GM12878 (cell line): Measurements from ENCODE around the gene CLC.

Experiments used
- CTCF ChIP-seq, 3 experiments: IDR thresholded peaks in 2 of 3; conservative IDR thresholded peaks in 1 of 3; 2 replicates each; pipeline ENCODE4 v1.5.1; 2011; ENCODE audit warnings: low read depth in 3 of 3, low read length in 3 of 3, mild to moderate bottlenecking in 3 of 3, control low read depth in 2 of 3, moderate library complexity in 2 of 3, inconsistent platforms in 1 of 3, mixed read lengths in 1 of 3; ENCODE audit not compliant: control insufficient read depth in 2 of 3, insufficient read depth in 1 of 3; ENCODE audit errors: extremely low read depth in 1 of 3
- GATAD2B ChIP-seq: fragments of 450-650 bp; conservative IDR thresholded peaks from 2 replicates; pipeline ENCODE4 v1.6.1; 2017; ENCODE audit warnings: low read depth, mild to moderate bottlenecking, moderate library complexity
- NFIC ChIP-seq: IDR thresholded peaks from 2 replicates; pipeline ENCODE4 v1.6.1; 2012; ENCODE audit warnings: low read depth, mild to moderate bottlenecking, inconsistent platforms, low read length, moderate library complexity
- POLR2A ChIP-seq: IDR thresholded peaks from 2 replicates; pipeline ENCODE4 v1.6.1; 2011; ENCODE audit warnings: low read depth, mild to moderate bottlenecking, low read length
- POLR2AphosphoS5 ChIP-seq: IDR thresholded peaks from 2 replicates; pipeline ENCODE4 v1.6.1; 2011; ENCODE audit warnings: mild to moderate bottlenecking, low read length, inconsistent platforms
- SREBF2 ChIP-seq: IDR thresholded peaks from 2 replicates; pipeline ENCODE4 v1.6.1; 2012; ENCODE audit warnings: mild to moderate bottlenecking, low read length
- TF ChIP-seq, protein P1 (sequence below): IDR thresholded peaks from 2 replicates; pipeline ENCODE4 v1.6.1; 2012; ENCODE audit warnings: low read depth, low read length, improper control_type of control experiment

GRCh38 chr19:39686739-39687138 is 51.1 kb downstream of the CLC start:
- TF ChIP-seq SREBF2 (no peak), POLR2AphosphoS5 (no peak), GATAD2B (no peak), POLR2A (no peak), CTCF (IDR thresholded peaks at IDR 0.05 in 2 of 3, conservative IDR thresholded peaks at IDR 0.05 in 1 of 3; ENCODE audit: control insufficient read depth in 2 of 3, extremely low read depth in 1 of 3, insufficient read depth in 1 of 3, low read depth in 3 of 3, low read length in 3 of 3) (no peak), NFIC (no peak)
- TF ChIP-seq, protein P1, sequence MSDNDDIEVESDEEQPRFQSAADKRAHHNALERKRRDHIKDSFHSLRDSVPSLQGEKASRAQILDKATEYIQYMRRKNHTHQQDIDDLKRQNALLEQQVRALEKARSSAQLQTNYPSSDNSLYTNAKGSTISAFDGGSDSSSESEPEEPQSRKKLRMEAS = no peak
